KMS-11 (cell line): ENCODE measurements around the gene NSG1.

ENCODE experiments used
- H2AFZ ChIP-seq: fragments of 200-600 bp; sonication (generic); 2 replicates; pipeline ENCODE4 v1.6.1; 2016; ENCODE audit warnings: antibody characterized with exemption, mixed run types, low read depth
- H3K27ac ChIP-seq: fragments of 200-600 bp; sonication (generic); 2 replicates; pipeline ENCODE4 v1.6.1; 2016; ENCODE audit warnings: mild to moderate bottlenecking, mixed run types
- H3K27me3 ChIP-seq: fragments of 200-600 bp; sonication (generic); 2 replicates; pipeline ENCODE4 v1.6.1; 2017; ENCODE audit warnings: mild to moderate bottlenecking, low read depth, mixed run types, moderate library complexity; ENCODE audit not compliant: insufficient read depth
- H3K36me3 ChIP-seq: fragments of 200-600 bp; sonication (generic); 2 replicates; pipeline ENCODE4 v1.6.1; 2017; ENCODE audit warnings: mild to moderate bottlenecking, mixed run types; ENCODE audit not compliant: insufficient read depth
- H3K4me1 ChIP-seq: fragments of 200-600 bp; sonication (generic); 2 replicates; pipeline ENCODE4 v1.6.1; 2016; ENCODE audit warnings: mild to moderate bottlenecking, low read depth, mixed run types; ENCODE audit not compliant: poor library complexity, severe bottlenecking
- H3K4me2 ChIP-seq: fragments of 200-600 bp; sonication (generic); 2 replicates; pipeline ENCODE4 v1.7.0; 2016; ENCODE audit warnings: mild to moderate bottlenecking, mixed run types
- H3K4me3 ChIP-seq: fragments of 200-600 bp; sonication (generic); IDR thresholded peaks from 2 replicates; pipeline ENCODE4 v1.6.1; 2017; ENCODE audit warnings: low read depth, low read length, mixed read lengths; ENCODE audit not compliant: insufficient read depth
- H3K79me2 ChIP-seq: fragments of 200-600 bp; sonication (generic); 2 replicates; pipeline ENCODE4 v1.6.1; 2016; ENCODE audit warnings: low read depth, mixed run types; ENCODE audit not compliant: insufficient read depth
- H3K9ac ChIP-seq: fragments of 200-600 bp; sonication (generic); 2 replicates; pipeline ENCODE4 v1.6.1; 2016; ENCODE audit warnings: mild to moderate bottlenecking, mixed run types
- H4K20me1 ChIP-seq: fragments of 200-600 bp; sonication (generic); 2 replicates; pipeline ENCODE4 v1.6.1; 2016; ENCODE audit warnings: mild to moderate bottlenecking, mixed run types; ENCODE audit not compliant: insufficient read depth
- TF ChIP-seq, protein P1 (sequence below): fragments of 200-600 bp; sonication (generic); conservative IDR thresholded peaks from 2 replicates; pipeline ENCODE4 v1.6.1; 2017; ENCODE audit warnings: low read depth, mild to moderate bottlenecking, antibody characterized with exemption, low read length, moderate library complexity, mixed read lengths

NSG1 gene

DNA sequence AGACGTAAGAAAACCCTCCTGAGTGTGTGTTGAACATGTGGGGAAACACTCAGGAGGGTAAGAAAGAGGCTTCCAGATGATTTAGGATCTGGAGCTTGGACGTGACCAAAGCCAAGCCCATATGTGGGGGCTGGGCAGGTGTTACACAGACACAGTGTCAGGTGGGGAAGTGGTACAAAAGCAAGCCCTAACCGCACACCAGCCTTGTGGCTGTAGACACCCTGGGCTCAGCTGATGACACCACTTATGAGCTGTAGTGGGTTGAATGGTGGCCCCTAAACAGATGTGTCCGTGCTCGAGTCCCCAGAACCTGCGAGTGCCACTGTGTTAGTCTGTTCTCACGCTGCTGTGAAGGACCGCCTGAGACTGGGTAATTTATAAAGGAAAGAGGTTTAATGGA lies 25.0 kb upstream of the NSG1 start:
- Histone ChIP-seq H3K4me3 (no peak overlapping the region), H4K20me1 (no peaks in the 10 kb centered on the region), H3K36me3 (no peaks in the 10 kb centered on the region), H3K9ac (no peak overlapping the region), H2AFZ (no peak overlapping the region), H3K27ac (no peak overlapping the region), H3K79me2 (no peaks in the 10 kb centered on the region), H3K4me2 (no peak overlapping the region), H3K27me3 (no peaks in the 10 kb centered on the region), H3K4me1 (no peaks in the 10 kb centered on the region)
- TF ChIP-seq, protein P1, sequence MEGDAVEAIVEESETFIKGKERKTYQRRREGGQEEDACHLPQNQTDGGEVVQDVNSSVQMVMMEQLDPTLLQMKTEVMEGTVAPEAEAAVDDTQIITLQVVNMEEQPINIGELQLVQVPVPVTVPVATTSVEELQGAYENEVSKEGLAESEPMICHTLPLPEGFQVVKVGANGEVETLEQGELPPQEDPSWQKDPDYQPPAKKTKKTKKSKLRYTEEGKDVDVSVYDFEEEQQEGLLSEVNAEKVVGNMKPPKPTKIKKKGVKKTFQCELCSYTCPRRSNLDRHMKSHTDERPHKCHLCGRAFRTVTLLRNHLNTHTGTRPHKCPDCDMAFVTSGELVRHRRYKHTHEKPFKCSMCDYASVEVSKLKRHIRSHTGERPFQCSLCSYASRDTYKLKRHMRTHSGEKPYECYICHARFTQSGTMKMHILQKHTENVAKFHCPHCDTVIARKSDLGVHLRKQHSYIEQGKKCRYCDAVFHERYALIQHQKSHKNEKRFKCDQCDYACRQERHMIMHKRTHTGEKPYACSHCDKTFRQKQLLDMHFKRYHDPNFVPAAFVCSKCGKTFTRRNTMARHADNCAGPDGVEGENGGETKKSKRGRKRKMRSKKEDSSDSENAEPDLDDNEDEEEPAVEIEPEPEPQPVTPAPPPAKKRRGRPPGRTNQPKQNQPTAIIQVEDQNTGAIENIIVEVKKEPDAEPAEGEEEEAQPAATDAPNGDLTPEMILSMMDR: no peak

DNA sequence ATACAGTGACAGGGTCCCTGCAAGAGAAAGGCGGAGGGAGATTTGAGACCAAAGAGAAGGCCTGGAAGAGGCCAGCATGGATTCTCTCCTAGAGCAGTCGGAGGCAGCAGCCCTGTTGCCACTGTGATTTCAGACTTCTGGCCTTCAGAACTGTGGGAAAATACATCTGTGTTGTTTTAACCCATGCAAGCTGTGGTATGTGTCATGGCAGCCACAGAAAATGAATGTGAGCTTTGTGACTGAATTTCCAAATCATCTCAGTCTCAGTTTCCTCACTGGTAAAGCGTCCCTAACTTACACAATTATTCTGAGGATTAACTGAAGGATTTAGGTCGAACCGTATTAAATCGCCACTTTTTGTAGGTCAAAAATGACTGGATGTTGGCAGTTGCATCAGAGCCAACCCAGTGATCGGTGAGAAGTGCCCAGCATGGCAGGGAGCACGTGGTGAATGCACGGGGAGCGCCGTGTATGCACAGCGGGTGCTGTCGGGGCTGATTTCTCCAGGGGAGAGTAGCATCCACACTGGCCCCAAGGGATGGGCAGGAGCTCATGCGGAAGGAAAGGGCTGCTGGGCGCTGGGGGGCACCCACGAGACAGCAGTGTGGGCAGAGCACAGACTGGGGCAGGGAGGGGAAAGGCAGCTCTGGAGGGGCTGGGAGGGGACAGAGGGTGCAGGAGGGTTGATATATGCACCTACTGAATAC lies 23.8 kb upstream of the NSG1 start:
- no peak overlapping the region for H3K9ac ChIP-seq
- no peaks in the 10 kb centered on the region for H3K4me1 ChIP-seq
- no peak overlapping the region for H3K4me2 ChIP-seq
- H3K36me3 ChIP-seq: no peaks in the 10 kb centered on the region
- H3K27ac ChIP-seq: no peak overlapping the region
- H2AFZ ChIP-seq: no peak overlapping the region
- H3K27me3 ChIP-seq: no peaks in the 10 kb centered on the region
- TF ChIP-seq, protein P1: no peak
- no peak overlapping the region for H3K4me3 ChIP-seq
- no peaks in the 10 kb centered on the region for H3K79me2 ChIP-seq
- no peaks in the 10 kb centered on the region for H4K20me1 ChIP-seq

DNA sequence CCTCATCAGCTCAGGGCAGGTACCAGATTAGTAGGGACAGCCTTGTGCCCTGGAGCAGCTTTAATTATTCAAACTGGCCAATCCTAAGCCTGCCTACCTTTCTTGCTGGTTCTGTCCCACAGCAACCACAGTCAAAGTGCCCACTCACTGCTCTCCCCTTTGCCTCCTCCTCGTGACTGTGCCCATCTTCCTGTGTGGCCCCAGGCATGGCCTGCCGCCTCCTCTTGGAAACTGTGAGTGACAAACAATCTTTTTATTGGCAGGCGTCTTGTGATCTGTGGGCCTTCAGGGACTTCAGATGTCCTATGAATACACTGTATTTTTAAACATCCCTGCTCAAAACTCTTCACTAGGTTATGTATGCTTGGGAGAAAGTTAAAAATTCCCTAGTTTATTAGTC lies 22.8 kb upstream of the NSG1 start:
- TF ChIP-seq, protein P1: no peak
- no peak overlapping the region for H3K4me3 ChIP-seq
- no peaks in the 10 kb centered on the region for H3K36me3 ChIP-seq
- H4K20me1 ChIP-seq: no peaks in the 10 kb centered on the region
- no peak overlapping the region for H3K4me2 ChIP-seq
- no peaks in the 10 kb centered on the region for H3K79me2 ChIP-seq
- H3K4me1 ChIP-seq: no peaks in the 10 kb centered on the region
- H3K27me3 ChIP-seq: no peaks in the 10 kb centered on the region
- no peak overlapping the region for H2AFZ ChIP-seq
- H3K9ac ChIP-seq: no peak overlapping the region
- no peak overlapping the region for H3K27ac ChIP-seq

DNA sequence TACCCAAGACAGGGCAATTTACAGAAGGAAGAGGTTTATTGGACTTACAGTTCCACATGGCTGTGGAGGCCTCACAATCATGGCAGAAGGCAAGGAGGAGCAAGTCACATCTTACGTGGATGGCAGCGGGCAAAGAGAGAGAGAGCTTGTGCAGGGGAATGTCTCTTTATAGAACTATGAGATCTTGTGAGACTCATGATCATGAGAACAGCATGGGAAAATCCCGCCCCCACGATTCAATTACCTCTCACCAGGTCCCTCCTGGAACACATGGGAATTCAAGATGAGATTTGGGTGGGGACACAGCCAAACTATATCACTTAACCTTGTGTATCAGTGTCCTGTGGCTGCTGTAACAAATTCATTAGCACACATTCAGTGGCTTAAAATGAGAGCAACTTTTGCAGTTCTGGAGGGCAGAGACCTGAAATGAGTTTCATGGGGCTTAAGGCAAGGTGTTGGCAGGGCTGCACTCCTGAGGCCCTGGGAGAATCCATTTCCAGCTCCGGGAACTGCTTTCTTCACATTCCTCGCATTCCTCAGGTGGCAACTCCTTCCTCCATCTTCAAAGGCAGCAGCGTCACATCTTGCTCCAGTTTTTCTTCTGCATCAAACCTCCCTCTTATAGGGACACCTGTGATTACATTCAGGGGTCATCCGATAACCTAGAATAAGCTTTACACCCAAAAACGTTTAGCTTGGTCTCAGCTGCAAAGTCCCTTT lies 22.3 kb upstream of the NSG1 start:
- no peaks in the 10 kb centered on the region for H3K79me2 ChIP-seq
- no peaks in the 10 kb centered on the region for H3K27me3 ChIP-seq
- no peak overlapping the region for H3K27ac ChIP-seq
- H3K36me3 ChIP-seq: no peaks in the 10 kb centered on the region
- no peak overlapping the region for H3K4me3 ChIP-seq
- H4K20me1 ChIP-seq: no peaks in the 10 kb centered on the region
- TF ChIP-seq, protein P1: no peak
- no peak overlapping the region for H2AFZ ChIP-seq
- no peak overlapping the region for H3K4me2 ChIP-seq
- no peak overlapping the region for H3K9ac ChIP-seq
- H3K4me1 ChIP-seq: no peaks in the 10 kb centered on the region
